Glutamatergic neuron (in vitro differentiated cells): ENCODE data around the gene CXCL14. TPM values are rescaled to one million over a fixed set of nuclear protein-coding genes. Genes with fewer than 3 reads are reported as not detected.

Experiments
- DNase-seq: peaks from one replicate; pipeline ENCODE4 v3.0.0; 2022
- H3K27ac Mint-ChIP-seq: one replicate; pipeline ENCODE4 v1.8.0; 2020; ENCODE audit warnings: mild to moderate bottlenecking, mixed read lengths, inconsistent platforms; ENCODE audit not compliant: unreplicated experiment
- H3K27me3 Mint-ChIP-seq: one replicate; pipeline ENCODE4 v1.8.0; 2020; ENCODE audit warnings: mild to moderate bottlenecking, moderate library complexity, mixed read lengths, inconsistent platforms; ENCODE audit not compliant: unreplicated experiment
- H3K36me3 Mint-ChIP-seq: one replicate; pipeline ENCODE4 v1.8.0; 2020; ENCODE audit warnings: mild to moderate bottlenecking, mixed read lengths, inconsistent platforms; ENCODE audit not compliant: unreplicated experiment
- H3K4me1 Mint-ChIP-seq: one replicate; pipeline ENCODE4 v1.8.0; 2020; ENCODE audit warnings: mild to moderate bottlenecking, low read depth, mixed read lengths, inconsistent platforms; ENCODE audit not compliant: unreplicated experiment
- H3K4me3 Mint-ChIP-seq: one replicate; pipeline ENCODE4 v1.8.0; 2020; ENCODE audit warnings: mild to moderate bottlenecking, mixed read lengths, inconsistent platforms; ENCODE audit not compliant: unreplicated experiment
- H3K9me3 Mint-ChIP-seq: one replicate; pipeline ENCODE4 v1.8.0; 2020; ENCODE audit warnings: mild to moderate bottlenecking, moderate library complexity, mixed read lengths, inconsistent platforms; ENCODE audit not compliant: unreplicated experiment
- total RNA-seq: library from RNA; stranded (reverse); fragmentation: NEBNext Ultra II Directional; extraction: Animal tissue kit (Norgen Biotek cat#: 25700); gene quantifications from one replicate; pipeline ENCODE4 v1.2.1, GENCODE V29; 2021; ENCODE audit not compliant: unreplicated experiment
- TF ChIP-seq, protein P1 (sequence below): fragments of 200-600 bp; sonication (generic); IDR thresholded peaks from one replicate; pipeline ENCODE4 v1.5.0; 2021; ENCODE audit not compliant: partially characterized antibody, unreplicated experiment

The CXCL14 gene
- total RNA-seq, 1 donor from 2014 or later: 0.32 TPM

DNA sequence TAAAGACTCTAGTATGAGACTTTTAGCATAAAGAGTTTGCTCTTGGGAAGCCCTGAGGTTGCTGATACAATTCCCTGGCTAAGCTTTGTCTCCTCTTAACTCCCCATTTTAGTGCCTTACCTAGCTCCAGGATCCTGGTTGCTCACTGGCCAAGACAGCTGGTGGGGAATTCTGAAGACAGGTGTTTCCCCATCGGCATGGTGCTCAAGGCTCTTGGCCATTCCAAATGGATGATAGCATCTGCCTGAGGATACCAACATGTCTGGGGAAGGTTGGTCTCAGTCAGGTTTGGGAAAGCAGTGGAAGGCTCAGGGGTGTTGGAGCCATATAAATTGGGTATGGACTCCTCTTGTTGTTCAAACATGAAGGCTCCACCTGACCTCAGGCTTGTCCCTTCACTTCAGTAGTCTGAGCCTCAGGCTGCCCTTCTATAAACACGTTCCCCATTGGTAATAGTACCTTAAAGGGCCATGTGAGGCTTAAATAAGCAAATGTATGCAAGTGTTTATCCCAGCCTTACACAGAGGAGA, 44.5 kb upstream of the CXCL14 start:
- Mint-ChIP-seq H3K4me1 (no peaks in the 10 kb centered on the region), H3K27me3 (peaks cover 5% of the 10 kb centered on the region), H3K4me3 (no peak overlapping the region), H3K9me3 (no peaks in the 10 kb centered on the region), H3K27ac (no peak overlapping the region), H3K36me3 (peaks cover 28% of the 10 kb centered on the region)
- TF ChIP-seq, protein P1, sequence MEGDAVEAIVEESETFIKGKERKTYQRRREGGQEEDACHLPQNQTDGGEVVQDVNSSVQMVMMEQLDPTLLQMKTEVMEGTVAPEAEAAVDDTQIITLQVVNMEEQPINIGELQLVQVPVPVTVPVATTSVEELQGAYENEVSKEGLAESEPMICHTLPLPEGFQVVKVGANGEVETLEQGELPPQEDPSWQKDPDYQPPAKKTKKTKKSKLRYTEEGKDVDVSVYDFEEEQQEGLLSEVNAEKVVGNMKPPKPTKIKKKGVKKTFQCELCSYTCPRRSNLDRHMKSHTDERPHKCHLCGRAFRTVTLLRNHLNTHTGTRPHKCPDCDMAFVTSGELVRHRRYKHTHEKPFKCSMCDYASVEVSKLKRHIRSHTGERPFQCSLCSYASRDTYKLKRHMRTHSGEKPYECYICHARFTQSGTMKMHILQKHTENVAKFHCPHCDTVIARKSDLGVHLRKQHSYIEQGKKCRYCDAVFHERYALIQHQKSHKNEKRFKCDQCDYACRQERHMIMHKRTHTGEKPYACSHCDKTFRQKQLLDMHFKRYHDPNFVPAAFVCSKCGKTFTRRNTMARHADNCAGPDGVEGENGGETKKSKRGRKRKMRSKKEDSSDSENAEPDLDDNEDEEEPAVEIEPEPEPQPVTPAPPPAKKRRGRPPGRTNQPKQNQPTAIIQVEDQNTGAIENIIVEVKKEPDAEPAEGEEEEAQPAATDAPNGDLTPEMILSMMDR: no peak
- no peak for DNase-seq

DNA sequence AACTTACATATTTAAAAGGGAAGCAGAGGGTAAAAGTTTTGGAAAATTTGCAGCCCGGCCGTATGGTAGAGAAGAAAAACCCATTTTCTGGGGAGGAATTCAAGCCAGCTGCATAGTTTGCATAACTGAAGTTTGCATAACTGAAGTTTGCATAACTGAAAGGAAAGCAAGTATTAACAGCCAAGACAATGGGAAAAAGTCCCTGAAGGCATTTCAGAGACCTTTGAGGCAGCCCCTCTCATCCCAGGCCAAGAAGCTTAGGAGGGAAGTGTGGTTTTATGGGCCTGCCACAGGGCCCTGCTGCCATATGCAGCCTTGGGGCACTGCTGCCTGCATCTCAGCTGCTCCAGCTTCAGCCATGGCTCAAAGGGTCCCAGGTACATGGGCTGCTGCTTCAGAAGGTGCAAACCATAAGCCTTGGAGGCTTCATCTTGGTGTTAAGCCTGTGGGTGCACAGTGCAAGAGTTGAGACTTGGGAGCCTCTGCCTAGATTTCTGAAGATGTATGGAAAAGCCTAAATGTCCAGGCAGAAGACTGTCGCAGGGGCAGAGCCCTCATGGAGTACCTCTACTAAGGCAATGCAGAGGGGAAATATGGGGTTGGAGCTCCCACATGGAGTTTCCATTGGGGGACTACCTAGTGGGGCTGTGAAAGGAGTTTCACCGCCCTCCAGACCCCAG, 36.9 kb upstream of the CXCL14 start:
- H3K36me3 Mint-ChIP-seq: peaks cover 32% of the 10 kb centered on the region
- TF ChIP-seq, protein P1: no peak
- H3K4me1 Mint-ChIP-seq: no peaks in the 10 kb centered on the region
- no peak overlapping the region for H3K27ac Mint-ChIP-seq
- no peak for DNase-seq
- no peak overlapping the region for H3K4me3 Mint-ChIP-seq
- peaks cover 4% of the 10 kb centered on the region for H3K9me3 Mint-ChIP-seq
- peaks cover 2% of the 10 kb centered on the region for H3K27me3 Mint-ChIP-seq

DNA sequence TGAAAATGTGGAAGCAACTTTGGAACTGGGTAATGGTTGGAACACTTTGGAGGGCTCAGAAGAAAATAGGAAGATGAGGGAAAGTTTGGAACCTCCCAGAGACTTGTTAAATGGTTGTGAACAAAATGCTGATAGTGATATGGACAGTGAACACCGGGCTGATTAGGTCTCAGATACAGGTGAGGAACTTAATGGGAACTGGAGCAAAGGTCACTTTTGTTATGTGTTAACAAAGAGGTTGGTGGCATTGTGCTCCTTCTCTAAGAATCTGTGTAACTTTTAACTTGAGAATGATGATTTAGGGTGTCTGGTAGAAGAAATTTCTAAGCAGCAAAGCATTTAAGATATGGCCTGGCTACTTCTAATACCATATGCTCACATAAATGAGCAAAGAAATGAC, 36.4 kb upstream of the CXCL14 start:
- TF ChIP-seq, protein P1: no peak
- no peak overlapping the region for H3K4me3 Mint-ChIP-seq
- peaks cover 1% of the 10 kb centered on the region for H3K27me3 Mint-ChIP-seq
- DNase-seq: no peak
- no peaks in the 10 kb centered on the region for H3K4me1 Mint-ChIP-seq
- peaks cover 31% of the 10 kb centered on the region for H3K36me3 Mint-ChIP-seq
- peaks cover 4% of the 10 kb centered on the region for H3K9me3 Mint-ChIP-seq
- no peak overlapping the region for H3K27ac Mint-ChIP-seq

DNA sequence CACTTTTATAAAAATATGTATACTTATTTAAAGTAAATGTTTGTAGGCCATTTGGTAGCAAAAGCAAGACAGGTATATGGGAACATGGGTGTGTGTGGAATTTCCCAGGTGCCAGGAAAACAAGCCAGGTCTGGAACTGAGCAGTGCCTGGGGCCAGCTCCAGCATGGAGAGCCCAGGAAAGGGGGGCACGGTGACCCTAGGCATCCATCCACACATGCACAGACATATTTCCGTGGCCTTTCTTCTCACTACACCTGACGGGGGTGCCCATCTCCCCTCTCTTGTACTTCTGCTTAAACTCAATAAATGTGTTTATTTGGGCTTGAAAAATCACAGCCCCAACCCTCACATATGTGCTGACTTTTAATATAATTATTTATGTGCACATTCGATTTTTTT, 31.2 kb upstream of the CXCL14 start:
- peaks cover 8% of the 10 kb centered on the region for H3K36me3 Mint-ChIP-seq
- no peak overlapping the region for H3K27ac Mint-ChIP-seq
- TF ChIP-seq, protein P1: no peak
- no peaks in the 10 kb centered on the region for H3K27me3 Mint-ChIP-seq
- no peak overlapping the region for H3K4me3 Mint-ChIP-seq
- DNase-seq: no peak
- H3K4me1 Mint-ChIP-seq: no peaks in the 10 kb centered on the region
- H3K9me3 Mint-ChIP-seq: peaks cover 1% of the 10 kb centered on the region

DNA sequence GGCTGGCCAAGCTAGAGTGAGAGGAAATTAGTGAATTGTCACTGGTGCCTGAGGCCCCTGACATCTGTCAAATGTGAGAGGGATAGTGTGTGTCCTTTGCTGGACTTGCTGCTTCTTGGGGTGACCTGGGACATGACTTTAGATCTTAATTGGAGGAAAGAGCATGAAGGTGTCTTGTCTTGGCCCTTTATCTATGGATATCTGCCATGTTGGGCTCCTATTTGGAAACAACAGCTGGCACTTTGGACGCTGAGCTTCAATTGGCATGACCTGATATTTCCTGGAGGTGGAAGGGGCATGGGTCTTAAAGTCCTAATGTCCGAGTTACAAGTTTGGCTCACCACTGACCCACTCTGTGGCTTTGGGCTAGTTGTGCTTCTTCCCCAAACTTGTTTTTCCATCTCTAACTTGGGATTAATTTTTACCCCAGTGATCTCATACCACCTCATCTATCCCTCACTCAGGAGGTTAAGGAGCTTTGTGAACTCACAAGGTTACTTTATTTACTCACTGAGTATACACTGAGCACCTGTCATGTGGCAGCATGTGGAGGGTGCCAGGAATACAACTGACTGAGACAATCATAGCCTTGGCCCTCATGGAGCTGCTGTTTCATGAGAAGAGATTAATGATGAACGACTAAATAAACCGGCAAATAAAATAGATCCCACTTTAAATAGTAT, 30.1 kb upstream of the CXCL14 start:
- H3K4me1 Mint-ChIP-seq: no peaks in the 10 kb centered on the region
- no peaks in the 10 kb centered on the region for H3K27me3 Mint-ChIP-seq
- H3K4me3 Mint-ChIP-seq: no peak overlapping the region
- TF ChIP-seq, protein P1: no peak
- DNase-seq: no peak
- H3K9me3 Mint-ChIP-seq: peaks cover 1% of the 10 kb centered on the region
- H3K36me3 Mint-ChIP-seq: peaks cover 5% of the 10 kb centered on the region
- H3K27ac Mint-ChIP-seq: no peak overlapping the region
